Anterior cingulate cortex (tissue), 58 donors: ENCODE data around the gene CHADL.
A peak's percentile ranks its signal among the peaks of the same experiment; 100 is the strongest.

Source experiments
- DNase-seq, 58 donors: peaks; one replicate each; lab custom pipeline; 2025; lab: John Stamatoyannopoulos, UW

Gene CHADL

GRCh38 chr22:41234815-41235695 lies 5.7 kb downstream of the CHADL start:
- DNase-seq = peak in 3 of 58 donors; percentile 16 to 43 (median 25)

GRCh38 chr22:41231369-41231768 lies 9.4 kb downstream of the CHADL start:
- DNase-seq = no peak

- no peak for DNase-seq
Measured at GRCh38 chr22:41230401-41230785, 10.3 kb downstream of the CHADL start.

- DNase-seq = peak in 4 of 58 donors; percentile 9 to 43 (median 18)
Measured at GRCh38 chr22:41229730-41230400, 10.9 kb downstream of the CHADL start.

DNA sequence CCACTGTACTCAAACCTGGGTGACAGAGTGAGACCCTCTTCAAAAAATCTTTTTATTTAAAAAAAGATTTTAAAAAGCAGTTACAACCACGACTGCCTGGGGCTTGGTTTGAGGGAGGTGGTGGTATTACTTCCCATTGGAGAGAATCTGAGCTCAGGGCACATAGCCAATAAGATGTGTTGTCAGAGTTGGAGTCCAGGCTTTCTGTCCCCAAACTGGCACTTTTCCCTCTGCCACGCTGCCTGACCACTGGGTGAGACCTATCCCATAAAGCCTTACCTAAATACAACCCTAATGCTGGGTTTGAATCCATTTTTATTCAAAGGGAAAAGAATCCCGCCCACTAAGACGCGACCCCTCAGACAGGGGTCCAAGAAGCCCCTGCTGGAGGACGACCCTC lies 11.5 kb downstream of the CHADL start:
- DNase-seq = no peak

- DNase-seq = peak in 7 of 58 donors; percentile 8 to 32 (median 27)
Measured at GRCh38 chr22:41226723-41227655, 13.7 kb downstream of the CHADL start.

- no peak for DNase-seq
Measured at GRCh38 chr22:41223535-41223934, 17.2 kb downstream of the CHADL start.

DNA sequence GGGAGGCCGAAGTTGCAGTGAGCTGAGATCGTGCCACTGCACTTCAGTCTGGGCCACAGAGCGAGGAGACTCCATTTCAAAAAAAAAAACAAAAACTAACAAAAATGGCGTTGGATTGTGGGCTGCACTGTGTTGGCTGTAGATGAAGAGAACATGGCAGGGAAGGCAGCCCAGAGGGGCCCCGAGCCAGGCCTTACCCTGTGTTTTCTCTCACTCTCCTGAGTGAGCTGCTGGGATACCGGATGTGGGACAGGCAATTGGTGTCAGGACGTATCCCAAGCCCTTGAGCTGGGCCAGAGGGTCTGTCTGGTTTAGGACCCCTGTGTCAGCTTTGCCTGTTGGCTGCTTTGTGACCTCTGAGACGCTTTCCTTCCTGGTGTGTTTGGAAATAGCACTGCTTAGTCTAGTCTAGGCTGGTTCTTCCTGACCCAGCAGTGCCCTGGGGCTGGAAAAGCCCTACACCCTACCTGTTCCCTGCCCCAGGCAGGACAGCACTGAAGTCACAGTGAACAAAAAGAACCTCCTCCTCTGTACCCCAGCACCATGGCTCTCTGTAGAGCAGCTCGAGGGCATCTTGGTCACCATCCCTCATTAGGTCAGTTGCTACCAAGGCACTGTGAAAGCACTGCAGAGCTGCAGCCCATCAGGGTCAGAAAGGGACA lies 17.8 kb downstream of the CHADL start:
- DNase-seq = peak in 7 of 58 donors; percentile 10 to 67 (median 32)

DNA sequence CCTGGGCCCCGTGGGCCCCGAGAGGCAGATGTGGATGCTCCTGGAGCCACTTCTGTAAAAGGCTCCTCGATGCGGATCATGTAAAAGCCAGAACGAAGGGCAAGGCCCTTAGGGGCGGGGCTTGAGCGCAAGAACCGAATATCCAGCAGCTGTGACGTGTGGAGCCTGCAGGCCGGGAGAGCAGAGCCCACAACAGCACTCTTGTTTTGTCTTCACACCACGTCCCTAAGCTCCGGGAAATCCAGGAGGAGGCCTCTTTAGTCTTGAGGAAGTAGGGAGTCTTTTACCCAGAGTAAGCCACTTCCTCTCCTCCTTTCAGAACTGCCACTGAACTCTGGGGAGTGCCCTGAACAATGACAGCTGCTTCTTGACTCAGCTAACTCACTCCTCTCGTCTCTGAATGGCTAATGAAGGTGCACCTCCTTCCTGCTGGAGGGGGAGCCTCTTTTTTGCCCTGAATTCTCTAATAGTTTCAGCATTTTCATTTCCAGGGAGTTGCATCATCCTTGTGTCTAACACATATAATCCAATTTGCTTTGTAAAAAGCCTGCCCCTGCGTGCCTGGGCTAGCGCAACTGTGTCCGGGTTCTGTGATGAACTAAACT lies 23.1 kb downstream of the CHADL start:
- peak in 25 of 58 donors; percentile 18 to 76 (median 42) for DNase-seq

DNA sequence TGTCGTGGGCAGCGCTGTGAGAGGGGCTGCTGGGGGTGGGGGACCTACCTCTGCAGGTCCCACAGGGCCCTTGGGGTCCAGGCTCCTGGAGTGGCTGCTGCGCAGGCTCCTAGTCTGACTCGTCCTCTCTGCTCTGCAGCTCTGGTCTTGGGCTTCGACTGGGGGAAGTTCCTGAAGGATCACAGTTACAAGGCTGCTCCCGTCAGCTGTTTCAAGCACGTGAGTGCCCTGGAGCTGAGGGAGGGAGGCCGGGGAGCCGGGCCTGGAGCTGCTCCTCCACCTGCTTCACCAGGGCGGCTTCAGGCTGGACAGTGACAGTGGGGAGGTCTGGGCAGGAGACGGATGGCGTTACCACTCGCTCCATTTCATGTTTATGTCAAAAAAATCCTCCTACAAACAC lies 23.7 kb downstream of the CHADL start:
- peak in 4 of 58 donors; percentile 19 to 33 (median 28) for DNase-seq

GRCh38 chr22:41215926-41216325 lies 24.8 kb downstream of the CHADL start:
- DNase-seq = no peak

GRCh38 chr22:41215409-41215808 lies 25.3 kb downstream of the CHADL start:
- no peak for DNase-seq

GRCh38 chr22:41206719-41207118 lies 34.0 kb downstream of the CHADL start:
- no peak for DNase-seq

- peak; percentile 85 to 99 (median 96) for DNase-seq
Measured at GRCh38 chr22:41204992-41205900, 35.5 kb downstream of the CHADL start, which contains the start of gene L3MBTL2. TSS of gene L3MBTL2 (plus strand) at chr22:41205312. CDS start at chr22:41205363, 51 bp downstream.

- DNase-seq = no peak
Measured at GRCh38 chr22:41204066-41204465, 36.7 kb downstream of the CHADL start.

DNA sequence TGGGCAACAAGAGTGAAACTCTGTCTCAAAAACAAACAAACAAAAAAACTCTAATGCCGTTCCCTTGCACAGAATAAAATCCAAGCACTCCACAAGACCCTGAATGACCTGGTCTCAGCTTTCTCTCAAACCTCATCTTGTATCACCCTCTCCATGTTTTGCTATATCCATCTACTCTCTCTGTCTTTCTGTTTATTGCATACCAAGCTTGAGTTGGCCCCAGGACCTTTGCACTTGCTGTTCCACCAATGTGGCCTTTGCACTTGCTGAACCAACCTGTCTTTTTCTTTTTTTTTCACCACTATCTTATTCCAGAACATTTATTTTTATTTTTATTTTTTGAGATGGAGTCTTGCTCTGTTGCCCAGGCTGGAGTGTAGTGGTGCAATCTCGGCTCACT lies 37.6 kb downstream of the CHADL start:
- no peak for DNase-seq

DNA sequence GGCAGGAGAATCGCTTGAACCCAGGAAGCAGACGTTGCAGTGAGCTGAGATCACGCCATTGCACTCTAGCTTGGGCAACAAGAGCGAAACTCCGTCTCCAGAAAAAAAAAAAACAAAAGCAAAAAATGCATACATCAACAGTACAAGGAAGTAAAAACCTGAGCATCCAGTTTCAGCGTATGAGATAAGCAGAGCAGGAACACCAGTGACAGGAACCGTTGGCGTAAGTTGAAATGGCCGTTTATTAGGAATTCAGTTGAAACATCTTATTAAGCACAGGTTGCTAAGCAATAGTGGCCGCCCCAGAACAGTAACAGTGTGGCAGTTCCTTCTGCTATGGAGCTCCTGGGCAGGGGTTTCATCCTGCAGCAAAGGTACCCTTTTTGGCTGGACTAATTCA lies 39.6 kb downstream of the CHADL start:
- no peak for DNase-seq

DNA sequence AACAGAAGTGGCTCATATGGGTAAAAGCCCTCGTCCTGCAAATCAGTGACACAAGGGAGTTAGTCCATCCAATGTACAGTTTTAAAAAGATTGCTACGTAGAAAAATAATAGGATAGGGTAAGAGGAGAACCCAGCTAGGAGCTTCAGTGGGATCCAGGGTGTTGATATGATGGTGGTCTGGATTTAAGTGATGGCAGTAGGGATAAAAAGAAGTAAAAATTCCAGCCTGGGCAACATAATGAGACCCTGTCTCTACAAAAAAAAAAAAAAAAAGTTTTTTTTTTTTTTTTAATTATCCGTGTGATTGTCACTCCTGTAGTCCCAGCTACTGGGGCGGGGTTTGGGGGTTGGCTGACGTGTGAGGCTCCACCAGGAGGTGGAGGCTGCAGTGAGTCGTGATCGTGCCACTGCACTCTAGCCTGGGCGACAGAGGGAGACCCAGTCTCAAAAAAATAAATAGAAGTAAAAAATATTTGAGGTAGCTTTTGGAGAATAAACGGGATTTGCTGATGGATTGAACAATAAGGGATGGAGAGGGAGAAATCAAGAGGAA lies 42.6 kb downstream of the CHADL start:
- DNase-seq = peak in 8 of 58 donors; percentile 1 to 38 (median 12)
